Spinal cord (tissue), 10 donors: ENCODE results near the gene ME3. TPM values are rescaled to one million over a fixed set of nuclear protein-coding genes. Genes with fewer than 3 reads are reported as not detected.

Source experiments
- DNase-seq, 6 donors: peaks; one replicate each; pipeline versions ENCODE4 v3.0.0 to v3.0.0-alpha.2; 2013 to 2015; ENCODE audit warnings: low spot score in 6 of 6, low read depth in 4 of 6
- H3K27ac ChIP-seq: one replicate; pipeline ENCODE4 v1.5.1; 2013; ENCODE audit warnings: low read depth, low read length, control low read depth
- H3K27me3 ChIP-seq: one replicate; pipeline ENCODE4 v1.6.1; 2013; ENCODE audit warnings: low read length; ENCODE audit not compliant: control insufficient read depth, insufficient read depth
- H3K36me3 ChIP-seq: one replicate; pipeline ENCODE4 v1.6.1; 2013; ENCODE audit warnings: low read length; ENCODE audit not compliant: control insufficient read depth, insufficient read depth
- H3K4me1 ChIP-seq: one replicate; pipeline ENCODE4 v1.6.1; 2013; ENCODE audit warnings: low read length; ENCODE audit not compliant: control insufficient read depth, insufficient read depth
- H3K4me3 ChIP-seq: one replicate; pipeline ENCODE4 v1.5.1; 2013; ENCODE audit warnings: low read depth, low read length, control low read depth
- H3K9me3 ChIP-seq: one replicate; pipeline ENCODE4 v1.6.1; 2013; ENCODE audit warnings: low read length; ENCODE audit not compliant: control insufficient read depth, insufficient read depth
- WGBS: methylation state at CpG from one replicate; pipeline ENCODE4 v1.1.5; 2013; ENCODE audit warnings: missing lambda C conversion rate; ENCODE audit not compliant: insufficient coverage; 5-methylcytosine and 5-hydroxymethylcytosine counted together
- polyA plus RNA-seq, 2 donors: library from polyadenylated mRNA; unstranded; fragments of 120-200 nt; gene quantifications; one replicate each; pipeline ENCODE4 v1.2.1, GENCODE V29; 2013; ENCODE audit not compliant: insufficient read length in 2 of 2
- total RNA-seq, 2 donors: library from RNA; depleted of rRNA in 1 of 2; stranded (reverse); fragments of 120-200 nt in 1 of 2; fragments of >200 nt in 1 of 2; gene quantifications; one replicate each; pipeline versions ENCODE4 v1.2.3 to v1.2.4, GENCODE V29; 2013 to 2014
- donor health status: healthy.

Gene ME3
- total and polyA plus RNA-seq, 4 donors: 39.0 to 45.4 (median 44.6) TPM

- no peak for DNase-seq
- 83% methylated on average over 1 of the region's 1 CpG for WGBS
- no peak overlapping the region for H3K4me3 ChIP-seq
- H3K27me3 ChIP-seq: no peaks in the 10 kb centered on the region
- H3K4me1 ChIP-seq: peaks cover 21% of the 10 kb centered on the region
- H3K9me3 ChIP-seq: no peaks in the 10 kb centered on the region
- no peak overlapping the region for H3K27ac ChIP-seq
- H3K36me3 ChIP-seq: peaks cover 20% of the 10 kb centered on the region
Measured at GRCh38 chr11:86459002-86459385, 213.4 kb downstream of the ME3 start.

GRCh38 chr11:86458294-86459001 lies 214.0 kb downstream of the ME3 start:
- Histone ChIP-seq H3K4me1 (peaks cover 21% of the 10 kb centered on the region), H3K4me3 (no peak overlapping the region), H3K36me3 (peaks cover 20% of the 10 kb centered on the region), H3K27me3 (no peaks in the 10 kb centered on the region), H3K9me3 (no peaks in the 10 kb centered on the region), H3K27ac (no peak overlapping the region)
- whole genome bisulfite sequencing: 78% methylated on average over 5 of the region's 5 CpGs
- no peak for DNase-seq

GRCh38 chr11:86456075-86456939 lies 216.1 kb downstream of the ME3 start:
- H3K27me3 ChIP-seq: no peaks in the 10 kb centered on the region
- 18% methylated on average over 5 of the region's 9 CpGs for WGBS
- peak; percentile 61 to 96 (median 82) for DNase-seq
- H3K36me3 ChIP-seq: peaks cover 5% of the 10 kb centered on the region
- no peak overlapping the region for H3K4me3 ChIP-seq
- H3K27ac ChIP-seq: no peak overlapping the region
- H3K4me1 ChIP-seq: peaks cover 18% of the 10 kb centered on the region
- H3K9me3 ChIP-seq: no peaks in the 10 kb centered on the region

- no peak for DNase-seq
- Histone ChIP-seq H3K27ac (no peak overlapping the region), H3K9me3 (no peaks in the 10 kb centered on the region), H3K27me3 (no peaks in the 10 kb centered on the region), H3K4me1 (peaks cover 3% of the 10 kb centered on the region), H3K36me3 (no peaks in the 10 kb centered on the region), H3K4me3 (no peak overlapping the region)
- WGBS: 60% methylated on average over 1 of the region's 2 CpGs
Measured at GRCh38 chr11:86453290-86454030, 219.0 kb downstream of the ME3 start.

GRCh38 chr11:86449993-86450629 lies 222.3 kb downstream of the ME3 start:
- WGBS: 81% methylated on average over 5 of the region's 5 CpGs
- no peak for DNase-seq
- H3K9me3 ChIP-seq: no peaks in the 10 kb centered on the region
- no peak overlapping the region for H3K27ac ChIP-seq
- peaks cover 11% of the 10 kb centered on the region for H3K36me3 ChIP-seq
- H3K4me1 ChIP-seq: no peaks in the 10 kb centered on the region
- no peak overlapping the region for H3K4me3 ChIP-seq
- no peaks in the 10 kb centered on the region for H3K27me3 ChIP-seq

- DNase-seq: no peak
- Histone ChIP-seq H3K4me1 (no peaks in the 10 kb centered on the region), H3K4me3 (no peak overlapping the region), H3K9me3 (no peaks in the 10 kb centered on the region), H3K27me3 (no peaks in the 10 kb centered on the region), H3K36me3 (peaks cover 20% of the 10 kb centered on the region), H3K27ac (no peak overlapping the region)
- 92% methylated on average over 2 of the region's 3 CpGs for WGBS
Measured at GRCh38 chr11:86447763-86448480, 224.5 kb downstream of the ME3 start.

GRCh38 chr11:86446924-86447285 lies 225.5 kb downstream of the ME3 start:
- H3K4me1 ChIP-seq: no peaks in the 10 kb centered on the region
- 96% methylated on average over 4 of the region's 12 CpGs for WGBS
- no peaks in the 10 kb centered on the region for H3K9me3 ChIP-seq
- no peaks in the 10 kb centered on the region for H3K27me3 ChIP-seq
- peaks cover 26% of the 10 kb centered on the region for H3K36me3 ChIP-seq
- no peak for DNase-seq
- no peak overlapping the region for H3K27ac ChIP-seq
- H3K4me3 ChIP-seq: no peak overlapping the region

- Histone ChIP-seq H3K36me3 (peaks cover 26% of the 10 kb centered on the region), H3K9me3 (no peaks in the 10 kb centered on the region), H3K4me1 (no peaks in the 10 kb centered on the region), H3K27me3 (no peaks in the 10 kb centered on the region), H3K4me3 (no peak overlapping the region), H3K27ac (no peak overlapping the region)
- DNase-seq: no peak
- whole genome bisulfite sequencing: 100% methylated on average over 6 of the region's 8 CpGs
Measured at GRCh38 chr11:86446163-86446923, 226.1 kb downstream of the ME3 start.
